RPMI7951 (cell line): ENCODE measurements around the gene NELFB. TPM values are rescaled to one million over a fixed set of nuclear protein-coding genes. Genes with fewer than 3 reads are reported as not detected.

Experiments
- DNase-seq: peaks from one replicate; pipeline ENCODE4 v3.0.0-alpha.2; 2012; ENCODE audit warnings: low read depth
- total RNA-seq: library from RNA; depleted of rRNA; stranded (reverse); fragments of >200 nt; shearing (Covaris generic); gene quantifications from 2 replicates; pipeline ENCODE4 v1.2.3, GENCODE V29; 2014

Gene NELFB
- total RNA-seq, 1 experiment from 2014 or later, result 34.2 TPM

DNA sequence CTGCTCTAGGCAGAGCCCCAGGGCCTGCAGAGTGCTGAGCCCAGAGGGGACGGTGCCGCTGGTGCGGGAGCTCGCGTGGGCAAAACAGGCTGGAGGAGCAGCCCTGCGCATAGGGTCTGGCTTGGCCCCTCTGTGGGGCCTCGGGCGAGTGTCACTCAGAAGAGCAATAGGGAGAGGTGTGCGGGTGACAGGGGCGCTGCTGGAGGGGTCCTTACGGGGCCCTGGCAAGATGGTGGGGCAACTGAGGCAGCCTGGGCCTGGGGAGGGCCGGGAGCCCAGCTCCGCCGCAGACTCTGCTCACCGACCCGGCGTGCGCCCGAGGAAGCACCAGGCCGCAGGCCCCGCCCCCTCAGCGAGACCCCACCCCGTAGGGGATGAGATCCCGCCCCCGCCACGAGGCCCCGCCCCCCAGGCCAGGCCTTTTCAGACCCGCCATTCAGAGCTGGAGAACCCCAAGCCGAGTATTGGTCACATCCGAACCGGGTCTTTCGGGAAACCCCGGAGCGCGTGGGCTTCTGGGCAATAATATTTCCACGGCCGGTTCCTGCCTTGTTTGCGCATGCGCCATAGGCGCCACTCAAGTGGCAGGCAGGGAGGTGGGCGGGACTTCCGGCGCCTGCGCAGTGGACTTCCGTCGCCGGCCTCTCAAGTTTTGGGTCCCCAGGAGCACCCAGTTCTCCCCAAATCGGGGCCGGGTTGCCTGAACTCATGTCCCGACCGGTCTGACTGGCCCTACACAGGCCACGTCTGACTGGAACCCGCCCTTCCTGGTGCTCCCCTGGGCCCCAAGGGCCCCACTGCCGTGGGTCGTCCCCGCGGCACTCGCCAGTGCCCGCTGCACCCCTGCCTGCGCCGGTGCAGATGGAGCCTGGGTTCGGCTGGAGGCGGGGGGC, 31.8 kb upstream of the NELFB start:
- peak; percentile 96 for DNase-seq

DNA sequence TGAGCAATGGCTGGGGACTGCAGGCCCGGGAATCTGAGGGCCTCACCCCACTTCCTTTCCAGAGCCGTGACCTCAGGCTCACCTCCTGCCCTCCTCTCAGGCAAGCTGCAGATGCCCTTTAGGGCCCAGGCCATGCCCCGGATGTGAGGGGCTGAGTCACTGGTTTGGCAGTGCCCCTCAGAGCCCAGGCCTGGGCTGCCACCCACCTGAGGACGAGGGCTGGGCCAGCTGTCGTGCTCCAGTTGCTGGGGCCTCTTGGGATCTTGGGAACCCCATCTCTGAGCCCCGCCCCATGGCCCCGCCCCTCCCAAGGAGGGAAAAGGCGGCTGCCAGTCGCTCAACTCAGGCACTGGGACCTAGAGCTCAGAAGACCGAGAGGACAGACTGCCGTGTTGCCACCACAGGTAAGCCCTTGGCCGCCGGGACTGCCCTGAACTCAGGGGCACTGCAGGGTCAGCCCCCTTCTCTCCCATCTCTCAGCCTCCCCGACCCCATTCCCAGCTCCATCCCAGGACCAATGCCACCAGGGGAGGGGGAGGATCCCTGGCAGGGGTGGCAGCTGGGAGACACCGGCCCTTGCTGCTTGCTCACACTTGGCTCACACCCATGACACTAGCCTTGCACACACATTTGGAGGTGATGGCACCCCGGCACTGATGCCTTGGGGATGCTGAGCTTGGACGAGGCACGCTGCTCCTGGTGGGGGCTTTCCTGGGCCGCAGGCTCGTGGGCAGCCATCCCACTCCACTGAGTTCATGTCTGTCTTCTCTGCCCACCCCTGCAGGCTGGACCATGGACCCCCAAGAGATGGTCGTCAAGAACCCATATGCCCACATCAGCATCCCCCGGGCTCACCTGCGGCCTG, 30.1 kb upstream of the NELFB start, which contains the start of gene CYSRT1:
TSS of gene CYSRT1 (plus strand) at position 345 of the 865 bp plus-strand sequence. CDS start at position 793, 448 bp downstream.
- no peak for DNase-seq

DNA sequence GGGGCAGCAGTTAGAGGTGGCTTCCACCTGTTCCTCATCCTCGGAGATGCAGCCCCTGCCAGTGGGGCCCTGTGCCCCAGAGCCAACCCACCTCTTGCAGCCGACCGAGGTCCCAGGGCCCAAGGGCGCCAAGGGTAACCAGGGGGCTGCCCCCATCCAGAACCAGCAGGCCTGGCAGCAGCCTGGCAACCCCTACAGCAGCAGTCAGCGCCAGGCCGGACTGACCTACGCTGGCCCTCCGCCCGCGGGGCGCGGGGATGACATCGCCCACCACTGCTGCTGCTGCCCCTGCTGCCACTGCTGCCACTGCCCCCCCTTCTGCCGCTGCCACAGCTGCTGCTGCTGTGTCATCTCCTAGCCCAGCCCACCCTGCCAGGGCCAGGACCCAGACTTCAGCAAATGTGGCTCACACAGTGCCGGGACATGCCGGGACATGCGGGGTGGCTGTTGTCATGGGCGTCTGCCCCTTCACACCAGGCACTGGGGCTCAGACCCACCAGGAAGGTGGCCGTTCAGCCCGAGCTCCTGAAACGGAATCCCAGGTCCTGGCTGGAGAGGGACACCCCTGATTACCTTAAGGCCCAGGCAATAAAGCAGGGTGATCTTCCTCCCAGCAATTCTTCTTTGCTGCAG, 29.3 kb upstream of the NELFB start:
- no peak for DNase-seq

DNA sequence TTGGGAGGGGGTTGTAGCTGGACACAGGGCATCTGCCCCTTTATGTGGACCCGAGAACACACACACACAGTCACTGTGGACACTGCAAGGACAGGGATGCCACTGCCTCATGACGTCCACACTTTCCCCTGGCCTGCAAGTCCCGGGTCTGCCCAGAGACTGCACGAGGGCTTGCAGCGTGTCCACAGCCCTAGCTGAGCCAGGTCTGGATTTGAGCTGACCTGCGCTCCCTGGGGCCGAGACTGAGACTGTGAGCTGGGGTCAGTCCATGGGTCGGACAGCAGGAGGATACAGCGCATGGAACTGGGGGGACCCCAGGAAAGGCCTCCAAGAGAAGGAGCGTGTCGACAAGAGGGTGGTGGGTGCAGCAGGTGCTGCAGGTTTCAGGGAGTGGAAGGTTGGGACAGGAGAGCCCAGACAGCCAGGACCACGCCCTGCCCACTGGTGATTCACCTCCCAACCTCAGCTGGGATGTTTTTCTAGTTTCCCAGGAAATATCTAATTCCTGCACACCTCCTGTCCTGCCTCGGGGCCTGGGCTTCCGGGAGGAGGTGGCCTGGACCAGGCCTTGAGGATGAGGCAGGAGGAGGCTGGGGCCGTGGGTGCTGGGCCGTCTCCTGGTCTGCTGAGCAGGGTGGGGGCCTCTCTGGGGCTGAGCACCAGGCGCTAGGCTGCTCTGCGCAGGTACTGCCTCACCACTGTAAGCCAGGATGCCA, 28.6 kb upstream of the NELFB start:
- peak; percentile 41 for DNase-seq

DNA sequence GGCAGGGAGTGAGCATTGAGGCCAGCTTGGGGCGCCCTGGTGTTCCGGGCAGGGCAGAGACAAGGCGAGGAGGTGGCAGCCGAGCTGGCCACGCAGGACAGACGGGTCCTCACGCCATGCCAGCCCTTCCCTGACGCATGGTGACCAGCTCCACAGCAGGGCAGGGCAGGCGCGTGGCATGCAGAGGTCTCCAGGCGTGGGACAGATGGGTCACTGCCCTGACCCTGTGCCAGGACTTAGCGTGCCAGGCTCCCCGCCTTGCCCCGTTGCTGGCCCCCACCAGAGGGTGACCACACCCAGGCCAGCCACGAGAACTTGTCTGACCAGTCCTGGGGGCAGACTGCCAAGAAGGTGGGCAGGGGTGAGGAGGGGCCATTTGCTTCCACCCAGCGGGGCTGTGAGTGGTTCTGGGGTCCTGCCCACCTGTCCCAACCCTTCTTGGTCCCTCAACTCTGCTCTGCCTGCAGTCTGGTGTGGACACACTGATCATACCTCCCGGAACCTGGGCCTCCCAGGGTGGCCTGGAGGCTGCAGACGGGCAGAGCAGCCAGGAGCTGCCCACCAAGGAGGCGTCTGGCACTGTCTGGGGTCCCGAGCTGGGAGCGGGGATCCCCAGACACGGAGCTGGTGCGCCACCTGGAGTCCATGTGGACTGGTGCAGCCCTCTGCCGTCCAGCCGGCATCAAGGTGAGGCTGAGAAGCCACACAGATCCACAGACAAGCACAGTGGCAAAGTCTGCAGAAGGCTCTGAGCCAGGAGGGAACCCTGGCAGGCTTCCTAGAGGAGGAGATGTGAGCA, 27.9 kb upstream of the NELFB start, which contains the start of gene RNF224:
TSS of gene RNF224 (plus strand) at position 449 of the 799 bp plus-strand sequence. CDS start 834 bp downstream, outside the sequence.
- DNase-seq, result peak; percentile 63

DNA sequence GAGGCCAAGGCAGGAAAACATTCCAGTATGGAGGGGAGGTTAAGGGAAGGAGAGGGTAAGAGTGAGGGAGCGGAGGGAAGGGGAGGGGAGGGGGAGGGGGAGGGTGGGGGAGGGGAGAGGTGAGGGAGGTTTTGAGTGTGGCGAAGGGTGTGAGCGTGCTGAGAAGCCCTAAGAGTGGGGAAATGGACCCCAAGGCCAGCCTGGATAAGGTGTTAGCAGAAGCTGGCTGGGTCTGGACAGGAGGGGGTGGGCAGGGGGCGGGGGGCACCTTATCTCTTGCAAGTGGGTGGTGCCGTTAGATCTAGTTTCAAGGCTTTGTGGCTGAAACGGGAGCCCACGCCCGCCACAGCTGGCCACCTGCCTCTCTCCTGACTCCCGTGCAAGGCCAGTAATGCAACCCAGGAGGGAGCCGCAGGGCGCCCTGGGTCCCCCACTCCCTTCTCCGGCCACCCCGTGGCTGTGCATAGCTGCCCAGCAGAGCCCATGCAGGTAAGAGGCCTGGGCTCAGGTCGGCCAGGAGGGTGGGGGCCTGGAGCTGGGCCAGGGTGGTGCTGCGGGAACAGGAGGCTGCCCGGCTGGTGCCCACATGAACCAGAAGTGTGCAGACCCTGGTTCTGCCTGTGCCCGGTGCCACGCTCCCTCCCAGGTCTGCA, 27.1 kb upstream of the NELFB start:
- DNase-seq, result no peak

DNA sequence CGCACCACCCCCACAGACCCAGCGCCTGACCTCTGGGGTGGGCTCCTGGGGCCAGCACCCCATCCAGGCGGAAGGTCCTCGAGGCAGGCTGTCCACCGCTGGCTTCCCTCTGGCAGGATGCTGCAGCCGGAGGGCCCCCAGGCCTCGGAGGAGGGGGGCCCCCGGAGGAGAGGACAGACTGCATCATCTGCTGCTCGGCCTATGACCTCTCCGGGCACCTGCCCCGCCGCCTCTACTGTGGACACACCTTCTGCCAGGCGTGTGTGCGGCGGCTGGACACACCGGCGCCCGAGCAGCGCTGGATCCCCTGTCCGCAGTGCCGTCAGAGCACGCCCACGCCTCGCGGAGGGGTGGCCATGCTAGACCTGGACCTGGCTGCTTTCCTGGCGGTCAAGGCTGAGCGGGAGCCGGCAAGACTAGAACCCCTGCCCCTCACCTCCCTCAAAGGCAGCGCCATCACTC, 26.6 kb upstream of the NELFB start:
- DNase-seq, result no peak

DNA sequence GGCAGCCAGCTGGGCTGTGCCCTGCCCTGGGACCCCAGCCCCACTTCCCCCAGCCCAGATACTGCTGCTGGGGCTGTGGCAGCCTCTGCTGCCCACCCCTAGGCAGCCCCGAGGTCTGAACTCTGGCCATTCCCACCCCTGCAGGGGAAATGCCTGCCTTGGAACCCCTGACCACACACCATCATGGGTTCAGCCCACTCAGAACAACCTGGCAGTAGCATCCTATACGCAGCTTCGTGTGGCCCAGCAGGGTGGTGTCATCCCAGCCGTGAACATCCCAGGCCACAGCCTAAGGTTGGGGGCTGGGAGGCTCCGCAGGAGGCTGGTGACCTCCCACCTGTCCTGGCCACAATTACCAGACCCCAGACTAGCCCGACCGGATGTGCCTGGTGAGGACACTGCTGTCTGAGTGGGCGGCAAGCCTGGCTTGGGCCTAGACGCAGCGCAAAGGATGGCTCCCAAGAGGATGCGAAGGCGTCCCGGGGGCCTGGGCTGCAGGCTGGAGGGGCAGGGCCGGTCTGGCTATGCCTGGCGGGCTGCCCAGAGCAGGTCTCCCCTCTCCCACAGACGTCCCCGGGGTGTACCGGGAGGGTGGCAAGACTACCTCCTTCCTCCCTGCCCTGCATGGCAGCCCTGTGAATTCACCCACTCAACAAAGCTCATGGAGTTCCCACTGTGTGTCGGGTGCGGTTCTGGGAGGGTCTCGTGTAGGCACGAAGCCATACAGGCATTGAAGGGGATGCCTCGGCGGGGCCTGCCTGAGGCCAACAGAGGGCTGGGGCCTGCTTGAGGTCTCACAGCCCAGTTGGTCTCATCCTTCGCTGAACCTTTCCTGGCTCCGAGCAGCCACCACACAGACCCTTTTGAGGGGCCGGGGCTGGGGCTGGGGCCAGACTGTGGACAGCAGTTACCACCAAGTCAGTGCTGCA, 25.9 kb upstream of the NELFB start:
- no peak for DNase-seq

DNA sequence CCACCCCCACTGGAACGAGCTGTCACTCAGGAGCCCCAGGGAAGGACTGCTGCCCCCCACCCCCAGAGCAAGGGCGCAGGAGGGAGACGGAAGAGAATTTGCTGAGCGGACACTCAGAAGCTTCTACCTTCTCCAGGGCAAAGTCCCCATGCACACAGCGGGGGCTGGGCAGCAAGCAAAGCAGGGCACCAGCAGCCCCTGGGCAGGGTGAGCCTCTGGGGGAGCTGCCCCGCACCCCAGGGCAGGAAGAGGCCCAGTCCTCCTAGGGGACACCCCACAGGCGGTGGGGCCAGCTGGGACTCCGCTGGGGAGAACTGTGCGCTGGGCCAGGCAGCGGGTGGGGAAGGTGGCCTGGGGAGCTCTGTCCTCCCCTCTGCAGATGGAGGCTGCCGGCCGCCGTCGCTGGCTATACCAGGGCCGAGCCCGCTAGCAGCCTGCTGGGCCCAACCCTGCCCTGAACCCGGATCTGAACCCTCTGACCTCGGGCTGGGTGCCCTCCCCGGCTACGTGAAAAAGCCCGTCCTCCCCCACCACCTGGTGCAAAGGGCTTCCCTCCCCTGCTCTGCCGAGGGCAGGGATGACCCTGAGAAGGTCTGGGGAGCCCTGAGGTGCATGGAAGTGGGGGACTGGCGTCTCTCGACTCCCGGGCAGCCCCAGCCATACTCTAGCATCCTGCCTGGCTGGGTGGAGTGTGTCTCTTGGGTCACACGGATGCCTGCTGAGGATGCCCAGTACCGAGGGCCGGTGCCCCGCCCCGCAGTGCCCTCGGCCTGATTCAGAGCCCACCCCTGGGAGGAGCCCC, 25.0 kb upstream of the NELFB start:
- no peak for DNase-seq

DNA sequence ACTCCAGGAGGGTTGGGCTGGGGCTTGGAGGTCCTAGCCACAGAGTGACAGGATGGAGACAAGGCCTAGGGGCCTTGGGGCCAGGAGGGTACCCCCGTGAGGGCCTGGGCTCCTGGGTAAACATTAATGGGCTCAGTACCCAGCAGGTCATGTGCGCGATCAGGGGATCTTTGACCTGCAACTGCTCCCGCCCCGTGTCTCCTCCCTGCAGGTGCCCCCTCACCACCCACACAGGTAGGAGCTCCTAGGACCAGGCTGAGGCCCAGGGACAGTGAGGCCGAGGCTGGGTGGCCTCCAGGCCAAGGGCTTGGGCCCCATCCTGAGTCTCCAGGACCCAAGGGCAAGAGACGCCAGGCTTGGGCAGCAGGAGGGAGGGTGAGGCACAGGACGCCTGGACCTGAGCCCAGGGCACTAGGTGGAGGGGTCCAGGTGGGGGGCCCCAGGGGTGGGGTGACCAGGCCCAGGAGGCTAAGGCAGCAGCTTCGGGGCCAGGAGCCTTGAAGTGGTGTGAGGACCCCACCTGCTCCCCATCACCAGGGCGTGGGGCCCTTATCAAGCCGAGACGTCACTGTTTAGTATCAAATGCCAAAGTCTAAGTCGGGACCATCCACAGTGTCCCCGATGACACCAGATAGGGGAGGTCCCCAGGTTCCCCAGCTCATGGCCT, 24.3 kb upstream of the NELFB start, which contains the start of gene SLC34A3:
TSS of gene SLC34A3 (plus strand) at position 197 of the 667 bp plus-strand sequence. CDS start 802 bp downstream, outside the sequence.
- DNase-seq, result no peak

DNA sequence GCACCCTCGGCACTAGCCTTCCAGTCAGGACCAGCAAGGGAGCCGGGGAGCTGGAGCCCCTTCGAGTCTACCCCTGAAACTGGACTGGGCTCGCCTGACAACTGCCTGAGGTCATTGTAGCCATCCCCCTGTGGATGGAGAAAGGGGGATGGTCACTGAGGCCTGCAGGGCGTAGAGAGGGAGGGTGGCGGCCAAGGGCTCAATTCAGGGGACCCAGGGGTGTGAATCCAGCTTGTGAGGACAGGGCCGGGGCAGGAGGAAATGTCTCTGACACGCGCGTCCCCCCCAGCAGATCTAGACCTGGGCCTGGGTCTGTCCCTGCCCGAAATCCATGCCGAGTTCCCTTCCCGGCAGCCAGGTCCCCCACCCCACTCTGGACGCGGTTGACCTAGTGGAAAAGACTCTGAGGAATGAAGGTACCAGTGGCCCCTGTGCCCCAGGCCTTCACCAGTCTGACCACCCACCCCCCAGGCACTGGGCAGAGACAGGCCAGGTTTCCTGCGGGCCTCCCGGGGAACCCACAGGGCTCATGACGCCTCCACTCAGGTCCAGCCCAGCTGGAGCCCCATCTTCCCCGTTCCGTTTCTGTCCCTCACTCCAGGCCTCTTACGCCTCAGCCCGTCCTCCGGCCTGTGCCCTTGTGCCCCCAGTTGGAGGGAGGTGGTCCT, 23.6 kb upstream of the NELFB start:
- DNase-seq, result no peak

DNA sequence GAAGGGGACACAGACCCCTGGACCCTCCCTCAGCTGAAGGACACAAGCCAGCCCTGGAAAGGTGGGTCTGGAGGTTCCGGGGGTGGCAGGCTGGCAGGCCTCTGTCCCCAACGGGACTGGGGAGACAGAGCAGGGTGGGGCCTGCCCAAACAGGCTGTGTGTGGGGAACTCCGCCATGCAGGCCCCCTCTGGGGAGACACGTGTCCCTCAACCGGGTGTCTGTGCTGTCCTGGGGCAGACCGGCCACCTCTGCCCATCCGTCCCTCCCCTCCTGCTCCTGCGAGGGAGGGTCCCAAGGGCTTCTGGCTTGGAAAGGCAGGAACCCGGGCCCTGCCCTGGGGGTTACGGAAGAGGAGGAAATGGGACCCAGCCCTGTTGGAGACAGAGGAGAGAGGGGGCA, 23.0 kb upstream of the NELFB start:
- no peak for DNase-seq

DNA sequence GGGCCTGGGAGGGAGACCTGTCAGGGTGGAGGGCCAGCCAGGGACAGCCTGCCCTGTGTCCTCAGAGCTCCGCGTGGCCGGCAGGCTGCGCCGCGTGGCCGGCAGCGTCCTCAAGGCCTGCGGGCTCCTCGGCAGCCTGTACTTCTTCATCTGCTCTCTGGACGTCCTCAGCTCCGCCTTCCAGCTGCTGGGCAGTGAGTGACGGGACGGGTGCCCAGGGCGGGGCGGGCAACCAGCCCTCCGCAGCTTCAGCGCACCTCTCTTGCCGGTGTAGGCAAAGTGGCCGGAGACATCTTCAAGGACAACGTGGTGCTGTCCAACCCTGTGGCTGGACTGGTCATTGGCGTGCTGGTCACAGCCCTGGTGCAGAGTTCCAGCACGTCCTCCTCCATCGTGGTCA, 22.6 kb upstream of the NELFB start:
- no peak for DNase-seq

DNA sequence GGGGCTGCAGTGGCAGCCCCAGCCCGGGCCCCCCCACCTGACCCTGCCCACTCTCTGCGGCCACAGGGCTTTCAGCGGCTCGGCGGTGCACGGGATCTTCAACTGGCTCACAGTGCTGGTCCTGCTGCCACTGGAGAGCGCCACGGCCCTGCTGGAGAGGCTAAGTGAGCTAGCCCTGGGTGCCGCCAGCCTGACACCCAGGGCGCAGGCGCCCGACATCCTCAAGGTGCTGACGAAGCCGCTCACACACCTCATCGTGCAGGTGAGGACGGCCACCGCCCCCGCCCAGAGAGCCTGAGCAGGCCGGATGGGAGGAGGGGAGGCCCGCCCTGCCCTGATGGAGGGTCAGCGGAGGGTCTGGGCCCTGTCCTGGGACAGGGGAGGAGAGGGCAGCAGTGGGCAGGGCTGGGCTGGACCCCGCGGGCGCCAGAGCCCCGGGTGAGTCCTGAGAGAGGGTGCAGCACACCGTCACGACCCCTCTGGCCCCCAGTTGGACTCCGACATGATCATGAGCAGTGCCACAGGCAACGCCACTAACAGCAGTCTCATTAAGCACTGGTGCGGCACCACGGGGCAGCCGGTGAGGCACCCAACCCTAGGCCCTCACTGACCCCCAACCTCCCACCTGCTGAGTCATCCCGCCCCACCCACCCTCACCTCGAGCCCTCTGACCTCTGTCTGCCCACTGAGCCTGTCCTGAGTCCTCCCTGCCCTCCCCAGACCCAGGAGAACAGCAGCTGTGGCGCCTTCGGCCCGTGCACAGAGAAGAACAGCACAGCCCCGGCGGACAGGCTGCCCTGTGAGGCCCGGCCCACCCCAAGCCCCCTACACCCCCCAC, 21.8 kb upstream of the NELFB start:
- DNase-seq, result no peak

DNA sequence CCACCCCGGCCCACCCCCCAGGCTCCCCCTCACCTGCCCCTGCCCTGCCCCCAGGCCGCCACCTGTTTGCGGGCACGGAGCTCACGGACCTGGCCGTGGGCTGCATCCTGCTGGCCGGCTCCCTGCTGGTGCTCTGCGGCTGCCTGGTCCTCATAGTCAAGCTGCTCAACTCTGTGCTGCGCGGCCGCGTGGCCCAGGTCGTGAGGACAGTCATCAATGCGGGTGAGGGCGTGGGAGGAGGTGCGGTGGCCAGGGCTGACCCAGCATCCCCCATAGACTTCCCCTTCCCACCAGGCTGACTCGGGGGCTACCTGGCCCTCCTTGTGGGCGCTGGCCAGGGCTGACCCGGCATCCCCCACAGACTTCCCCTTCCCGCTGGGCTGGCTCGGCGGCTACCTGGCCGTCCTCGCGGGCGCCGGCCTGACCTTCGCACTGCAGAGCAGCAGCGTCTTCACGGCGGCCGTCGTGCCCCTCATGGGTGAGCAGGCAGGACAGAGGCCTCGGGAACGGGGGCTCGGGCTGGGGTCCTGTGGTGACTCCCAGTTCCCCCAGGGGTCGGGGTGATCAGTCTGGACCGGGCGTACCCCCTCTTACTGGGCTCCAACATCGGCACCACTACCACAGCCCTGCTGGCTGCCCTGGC, 21.0 kb upstream of the NELFB start:
- DNase-seq, result no peak
